GM21423 (cell line): ENCODE results near the gene LRRC58.
"Not testable (repeated sequence)": the region's sequence is repeated elsewhere in the genome, so short reads cannot be mapped to it uniquely, and the experiment has no call there.

Experiments used
- ATAC-seq: cut with Tn5 transposase; IDR thresholded peaks from one replicate; pipeline ENCODE4 v1.9.1; 2021; ENCODE audit warnings: mild to moderate bottlenecking, moderate library complexity; ENCODE audit not compliant: unreplicated experiment

The LRRC58 gene

GRCh38 chr3:120348991-120349854 is at the start of gene LRRC58:
TSS of gene LRRC58 (minus strand) at chr3:120349354. CDS start at chr3:120349243, 111 bp downstream.
- peak; percentile 86 for ATAC-seq

GRCh38 chr3:120396469-120396868 is 47.3 kb upstream of the LRRC58 start:
- ATAC-seq, result no peak

DNA sequence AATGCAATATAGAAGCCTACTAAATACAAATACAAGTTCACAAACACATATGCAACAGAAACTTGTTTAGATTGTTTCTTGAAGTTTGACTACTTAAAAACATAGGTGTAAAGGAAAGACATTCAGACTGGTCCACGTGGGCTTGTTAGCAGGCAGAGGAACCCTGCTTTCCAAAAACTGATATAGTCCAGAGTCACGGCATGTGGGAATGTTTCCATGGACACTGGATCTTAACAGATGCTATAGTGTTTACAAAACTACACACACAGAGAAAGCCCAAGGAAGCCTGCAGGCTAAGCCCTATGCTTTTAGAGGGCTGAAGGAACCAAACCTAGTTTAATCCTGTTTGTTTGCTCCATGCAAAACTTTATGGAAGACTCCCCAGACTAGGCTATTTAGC is 45.2 kb upstream of the LRRC58 start:
- no peak for ATAC-seq

DNA sequence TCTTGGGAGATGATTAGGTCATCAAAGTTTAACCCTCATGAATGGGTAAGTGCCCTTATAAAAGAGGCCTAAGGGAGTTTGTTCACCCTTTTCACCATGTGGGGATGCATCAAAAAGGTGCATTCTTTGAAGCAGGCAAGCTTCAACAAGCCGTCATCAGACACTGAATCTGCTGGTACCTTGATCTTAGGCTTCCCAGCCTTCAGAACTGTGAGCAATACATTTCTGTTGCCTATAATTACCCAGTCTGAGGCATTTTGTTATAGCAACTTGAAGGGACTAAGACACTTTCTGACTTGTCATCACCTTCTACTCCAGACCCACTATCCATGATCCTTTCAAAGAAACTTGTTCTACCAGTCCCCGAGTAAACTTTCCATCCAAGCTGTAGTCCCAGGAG is 44.6 kb upstream of the LRRC58 start:
- ATAC-seq, result no peak

DNA sequence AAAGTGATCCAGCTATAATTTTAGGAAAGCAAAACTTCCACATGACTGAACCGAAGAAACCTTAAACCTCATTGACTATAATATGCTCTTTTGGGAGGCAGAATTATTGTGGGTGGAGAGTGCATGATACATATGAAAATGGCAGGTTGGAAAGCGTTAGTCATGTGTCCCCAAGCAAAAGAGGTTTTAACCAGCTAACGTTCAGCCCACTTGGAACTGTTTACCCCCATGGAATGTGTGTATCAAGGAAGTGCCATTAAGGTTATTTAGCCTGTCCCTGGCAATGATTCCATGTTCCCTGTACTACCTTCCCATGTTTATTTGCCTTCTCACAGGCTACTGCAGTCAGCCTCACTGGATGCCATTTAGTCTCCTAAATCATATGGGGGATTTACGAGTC is 44.1 kb upstream of the LRRC58 start:
- ATAC-seq, result no peak

- no peak for ATAC-seq
These were observed 33.8 kb upstream of the LRRC58 start for GRCh38 chr3:120382941-120383447.

DNA sequence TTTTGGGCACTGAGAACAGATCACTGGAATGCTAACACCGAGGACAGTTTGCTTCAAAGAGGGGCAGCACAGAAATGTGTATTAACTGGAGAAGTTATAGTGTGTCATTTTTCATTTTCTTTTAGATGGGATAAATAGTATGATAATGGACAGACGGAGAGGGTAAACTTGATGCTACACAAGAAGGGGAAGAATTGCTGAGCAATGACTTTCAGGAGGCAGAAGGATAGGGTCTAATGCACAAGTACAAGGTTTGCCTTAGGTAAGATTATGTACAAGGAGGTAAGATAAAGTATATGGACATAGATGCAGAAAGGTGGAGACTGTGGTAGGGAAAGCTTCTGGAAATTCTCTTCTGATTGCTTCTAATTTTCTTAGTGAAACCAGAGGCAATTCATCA is 32.3 kb upstream of the LRRC58 start:
- no peak for ATAC-seq

DNA sequence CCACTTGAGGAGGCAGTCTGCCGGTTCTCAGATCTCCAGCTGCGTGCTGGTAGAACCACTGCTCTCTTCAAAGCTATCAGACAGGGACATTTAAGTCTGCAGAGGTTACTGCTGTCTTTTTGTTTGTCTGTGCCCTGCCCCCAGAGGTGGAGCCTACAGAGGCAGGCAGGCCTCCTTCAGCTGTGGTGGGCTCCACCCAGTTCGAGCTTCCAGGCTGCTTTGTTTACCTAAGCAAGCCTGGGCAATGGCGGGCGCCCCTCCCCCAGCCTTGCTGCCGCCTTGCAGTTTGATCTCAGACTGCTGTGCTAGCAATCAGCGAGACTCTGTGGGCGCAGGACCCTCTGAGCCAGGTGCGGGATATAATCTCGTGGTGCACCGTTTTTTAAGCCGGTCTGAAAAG is 28.8 kb upstream of the LRRC58 start:
- not testable (repeated sequence) for ATAC-seq

- peak; percentile 62 for ATAC-seq
These were observed 21.3 kb upstream of the LRRC58 start for GRCh38 chr3:120370463-120370862.

GRCh38 chr3:120369037-120369467 is 19.9 kb upstream of the LRRC58 start:
- ATAC-seq, result peak; percentile 95

GRCh38 chr3:120368172-120368571 is 19.0 kb upstream of the LRRC58 start:
- ATAC-seq, result no peak

- no peak for ATAC-seq
These were observed 15.7 kb upstream of the LRRC58 start for GRCh38 chr3:120364821-120365220.

GRCh38 chr3:120364101-120364500 is 14.9 kb upstream of the LRRC58 start:
- ATAC-seq, result no peak

DNA sequence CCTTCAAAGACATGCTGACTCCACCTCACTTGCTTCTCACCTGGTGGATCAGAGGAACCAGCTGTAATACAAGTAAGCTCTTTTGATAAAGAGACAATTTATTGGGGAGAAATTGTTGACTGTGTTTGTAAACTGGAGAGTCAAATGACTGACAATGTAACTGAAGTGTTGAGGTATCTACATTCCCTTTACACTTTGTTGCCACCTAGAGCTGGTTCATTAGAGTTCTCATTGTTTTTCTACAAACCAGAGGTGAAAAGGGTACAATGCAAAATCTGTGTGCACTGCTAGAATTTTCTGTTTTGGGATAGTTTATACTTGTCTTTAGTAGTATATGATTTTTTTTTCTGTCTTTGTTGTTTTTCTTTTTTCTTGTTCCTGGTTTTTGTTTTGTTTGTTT is 8.7 kb upstream of the LRRC58 start:
- ATAC-seq, result no peak

GRCh38 chr3:120355486-120355885 is 6.3 kb upstream of the LRRC58 start:
- no peak for ATAC-seq

DNA sequence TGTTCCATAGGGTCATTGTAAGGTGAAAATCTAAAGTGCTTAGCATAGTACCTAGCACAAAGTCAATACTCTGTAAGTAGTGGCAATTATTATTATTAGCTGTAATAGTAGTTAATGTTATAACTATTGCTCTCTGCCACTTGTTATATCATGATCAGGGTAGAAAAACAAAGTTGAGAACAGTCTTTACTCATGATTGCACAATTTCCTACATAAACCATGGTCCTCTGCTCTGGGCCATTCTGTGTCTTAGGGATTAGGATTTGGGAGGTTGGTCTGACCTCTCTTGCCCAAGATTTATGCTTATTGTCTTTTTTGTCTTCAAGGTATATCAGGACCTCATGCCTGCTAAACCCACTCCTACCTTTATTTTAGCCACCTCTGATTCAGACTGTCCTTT is 4.3 kb upstream of the LRRC58 start:
- no peak for ATAC-seq

DNA sequence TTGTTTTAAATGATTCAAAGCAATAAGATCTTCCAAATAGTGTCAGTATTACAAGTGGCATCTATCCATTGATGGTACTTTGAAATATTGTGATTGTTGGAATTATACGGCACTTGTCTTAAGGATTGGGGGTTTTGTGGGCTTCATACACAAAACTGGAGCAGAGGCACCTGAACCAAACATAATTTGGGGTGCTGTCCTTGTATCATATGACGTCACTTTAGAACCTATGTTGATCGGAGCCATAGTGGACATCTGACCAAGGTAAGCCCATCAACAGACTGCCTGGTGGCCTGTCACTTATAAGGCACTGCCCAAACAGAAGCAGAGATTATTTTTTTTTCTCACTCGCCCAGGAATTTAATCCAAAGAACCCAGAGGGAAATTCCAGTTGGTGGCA is 2.9 kb upstream of the LRRC58 start:
- no peak for ATAC-seq

GRCh38 chr3:120350401-120350941 is 1.3 kb upstream of the LRRC58 start:
- no peak for ATAC-seq

DNA sequence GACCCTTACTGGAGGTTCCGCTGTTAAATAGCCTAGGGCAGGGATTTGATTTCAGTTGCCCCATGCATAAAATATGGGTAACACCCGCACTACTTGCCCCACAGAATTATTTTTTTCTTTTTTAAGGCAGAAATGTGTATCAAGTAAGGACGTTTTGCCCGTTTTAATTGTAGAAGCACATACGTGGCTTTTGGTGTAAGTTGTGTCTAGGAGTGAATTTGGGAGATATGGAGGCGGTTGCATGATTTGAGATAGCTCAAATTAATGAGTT is 636 bp upstream of the LRRC58 start:
- no peak for ATAC-seq

- peak; percentile 46 for ATAC-seq
These were observed 826 bp downstream of the LRRC58 start for GRCh38 chr3:120348065-120348990.

DNA sequence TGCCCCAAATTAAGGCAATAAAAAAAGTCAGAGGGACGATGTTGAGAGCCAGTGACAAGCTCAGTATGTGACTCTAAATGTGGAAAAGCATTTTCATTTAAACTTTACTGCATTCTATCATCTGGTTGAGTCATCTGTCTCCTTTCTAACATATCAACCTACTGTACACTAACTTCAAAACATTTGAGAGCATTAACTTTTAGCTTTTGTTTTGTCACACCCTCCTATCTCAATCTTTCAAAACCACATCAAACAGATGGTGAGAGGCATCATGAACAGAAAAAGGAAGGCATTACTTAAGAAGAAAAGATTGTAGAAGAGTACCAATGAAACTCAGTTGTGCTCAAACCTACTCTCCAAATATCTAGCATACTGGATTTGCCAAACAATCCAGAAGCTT is 4.8 kb downstream of the LRRC58 start:
- no peak for ATAC-seq
